Right kidney (tissue), 1 donor: ENCODE measurements around the gene AOC3.
"Not testable (repeated sequence)": the region's sequence is repeated elsewhere in the genome, so short reads cannot be mapped to it uniquely, and the experiment has no call there.

Source experiments
- DNase-seq: peaks from one replicate; pipeline ENCODE4 v3.0.0-alpha.2; 2016

Gene AOC3

DNA sequence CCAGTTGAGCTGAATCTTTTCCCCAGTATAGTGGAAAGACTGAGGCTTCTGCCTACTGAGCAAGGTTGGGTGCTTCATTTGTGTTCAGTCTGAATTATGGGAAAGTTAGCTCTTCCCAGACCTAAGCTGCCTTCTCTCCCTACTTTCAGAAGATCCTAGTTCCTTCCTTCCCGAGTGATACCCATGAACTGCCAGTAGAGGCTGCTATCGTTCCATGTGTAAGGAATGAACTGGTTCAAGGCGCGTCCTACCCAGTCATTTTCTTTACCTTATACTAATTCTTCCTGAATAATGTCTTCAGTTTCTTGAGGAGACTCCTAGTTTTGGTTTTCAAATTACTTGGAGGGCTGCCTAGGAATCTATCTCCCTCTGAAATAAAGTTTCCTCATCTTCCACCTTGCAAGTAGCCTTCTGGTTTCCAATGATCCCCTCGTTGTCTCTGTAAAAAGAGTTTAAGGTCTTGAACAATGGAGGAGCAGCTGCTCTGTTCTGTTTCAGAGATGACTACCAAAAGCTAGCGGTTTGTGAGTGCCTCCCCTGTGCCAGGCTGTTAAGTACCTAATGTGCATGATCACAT is 7.6 kb upstream of the AOC3 start:
- no peak for DNase-seq

DNA sequence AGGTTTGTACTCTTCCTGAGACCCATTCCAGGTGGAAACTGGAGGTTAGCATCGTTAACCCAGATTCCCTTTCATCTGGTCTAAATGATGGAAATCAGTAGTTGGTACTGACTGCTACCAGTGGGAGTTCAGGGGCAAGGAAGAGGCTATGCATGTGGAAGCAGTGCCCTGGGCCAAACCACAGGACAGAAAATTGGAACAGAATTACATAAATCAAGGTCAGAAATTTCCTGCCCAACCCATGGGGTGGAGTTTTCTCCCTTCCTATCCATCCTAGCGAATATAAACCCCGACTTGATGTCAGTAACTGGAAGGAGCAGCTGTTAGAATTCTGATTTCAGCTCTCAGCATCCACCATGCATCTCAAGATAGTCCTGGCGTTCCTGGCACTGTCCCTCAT is 6.7 kb upstream of the AOC3 start, which contains the start of gene AOC2:
TSS of gene AOC2 (plus strand) at position 310 of the 400 bp plus-strand sequence. CDS start at position 357, 47 bp downstream.
- DNase-seq: no peak

DNA sequence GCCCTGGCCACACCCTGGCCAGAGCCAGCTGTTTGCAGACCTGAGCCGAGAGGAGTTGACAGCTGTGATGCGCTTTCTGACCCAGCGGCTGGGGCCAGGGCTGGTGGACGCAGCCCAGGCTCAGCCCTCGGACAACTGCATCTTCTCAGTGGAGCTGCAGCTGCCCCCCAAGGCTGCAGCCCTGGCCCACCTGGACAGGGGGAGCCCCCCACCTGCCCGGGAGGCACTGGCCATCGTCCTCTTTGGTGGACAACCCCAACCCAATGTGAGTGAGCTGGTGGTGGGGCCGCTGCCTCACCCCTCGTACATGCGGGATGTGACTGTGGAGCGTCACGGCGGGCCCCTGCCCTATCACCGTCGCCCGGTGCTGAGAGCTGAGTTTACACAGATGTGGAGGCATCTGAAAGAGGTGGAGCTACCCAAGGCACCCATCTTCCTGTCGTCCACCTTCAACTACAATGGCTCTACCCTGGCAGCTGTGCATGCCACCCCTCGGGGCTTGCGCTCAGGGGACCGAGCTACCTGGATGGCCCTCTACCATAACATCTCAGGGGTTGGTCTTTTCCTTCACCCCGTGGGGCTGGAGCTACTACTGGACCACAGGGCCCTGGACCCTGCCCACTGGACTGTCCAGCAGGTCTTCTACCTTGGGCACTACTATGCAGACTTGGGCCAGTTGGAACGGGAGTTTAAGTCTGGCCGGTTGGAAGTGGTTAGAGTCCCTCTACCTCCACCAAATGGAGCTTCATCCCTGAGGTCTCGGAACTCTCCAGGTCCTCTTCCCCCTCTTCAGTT is 6.0 kb upstream of the AOC3 start:
- DNase-seq: no peak

DNA sequence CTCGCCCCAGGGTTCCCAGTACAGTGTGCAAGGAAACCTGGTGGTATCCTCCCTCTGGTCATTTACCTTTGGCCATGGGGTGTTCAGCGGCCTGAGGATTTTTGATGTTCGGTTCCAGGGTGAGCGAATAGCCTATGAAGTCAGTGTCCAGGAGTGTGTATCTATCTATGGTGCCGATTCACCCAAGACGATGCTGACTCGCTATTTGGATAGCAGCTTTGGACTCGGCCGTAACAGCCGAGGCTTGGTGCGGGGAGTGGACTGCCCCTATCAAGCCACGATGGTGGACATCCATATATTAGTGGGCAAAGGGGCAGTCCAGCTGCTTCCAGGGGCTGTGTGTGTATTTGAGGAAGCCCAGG is 5.5 kb upstream of the AOC3 start:
- DNase-seq: no peak

DNA sequence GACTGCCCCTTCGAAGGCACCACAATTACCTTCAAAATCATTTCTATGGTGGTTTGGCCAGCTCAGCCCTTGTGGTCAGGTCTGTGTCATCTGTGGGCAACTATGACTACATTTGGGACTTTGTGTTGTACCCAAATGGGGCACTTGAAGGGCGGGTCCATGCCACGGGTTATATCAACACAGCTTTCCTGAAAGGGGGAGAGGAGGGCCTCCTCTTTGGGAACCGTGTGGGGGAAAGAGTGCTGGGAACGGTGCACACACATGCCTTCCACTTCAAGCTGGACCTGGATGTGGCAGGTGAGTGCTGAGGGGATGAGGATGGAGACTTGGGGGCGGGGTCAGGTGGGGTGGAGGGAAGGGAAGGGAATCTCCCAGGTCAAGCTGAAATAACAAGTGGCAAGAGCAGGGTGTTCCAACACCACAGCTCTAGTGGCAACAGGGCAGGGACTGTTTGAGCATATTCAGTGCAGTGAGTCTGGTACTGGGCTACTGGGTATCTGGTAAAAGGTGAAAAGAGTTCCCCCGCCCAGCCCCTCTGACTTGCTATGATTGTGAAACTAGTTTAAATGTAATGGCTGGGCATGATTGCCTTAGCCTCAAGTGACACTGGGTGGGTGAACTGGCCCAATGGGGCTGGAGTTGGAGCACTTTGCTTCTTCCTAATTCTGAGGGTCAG is 4.9 kb upstream of the AOC3 start:
- DNase-seq: no peak

DNA sequence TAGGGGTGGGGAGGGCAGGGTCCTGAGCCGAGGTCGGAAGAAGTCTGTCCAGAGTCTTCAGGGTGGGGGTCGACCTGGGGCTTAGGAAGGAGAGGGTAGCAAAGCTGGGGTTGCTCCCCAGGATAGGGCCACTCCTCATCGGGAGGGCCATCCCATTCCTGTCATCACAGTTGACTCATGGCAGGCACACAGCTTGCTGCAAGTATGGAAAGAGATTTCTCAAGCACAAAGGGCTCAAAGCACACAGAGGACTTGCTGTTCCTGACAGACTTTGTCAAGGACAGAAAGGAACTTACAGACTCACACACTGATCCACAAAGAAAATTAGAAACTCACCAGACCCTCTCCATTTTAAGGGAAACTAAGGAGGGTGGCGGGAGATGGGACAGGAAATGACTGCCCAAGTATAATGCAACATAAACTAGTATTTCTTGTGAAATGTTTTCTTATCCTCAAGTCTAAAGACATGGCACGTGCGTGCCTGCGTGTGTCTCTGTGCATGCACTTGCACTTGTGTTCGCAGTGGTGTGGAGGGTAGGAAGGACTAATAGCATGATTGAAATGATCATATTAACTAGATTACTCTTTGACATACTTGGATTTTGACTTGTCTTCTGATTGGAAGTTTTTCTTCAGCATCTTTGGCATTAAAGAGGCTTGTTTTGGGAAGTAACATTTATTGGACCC is 4.3 kb upstream of the AOC3 start:
- no peak for DNase-seq

DNA sequence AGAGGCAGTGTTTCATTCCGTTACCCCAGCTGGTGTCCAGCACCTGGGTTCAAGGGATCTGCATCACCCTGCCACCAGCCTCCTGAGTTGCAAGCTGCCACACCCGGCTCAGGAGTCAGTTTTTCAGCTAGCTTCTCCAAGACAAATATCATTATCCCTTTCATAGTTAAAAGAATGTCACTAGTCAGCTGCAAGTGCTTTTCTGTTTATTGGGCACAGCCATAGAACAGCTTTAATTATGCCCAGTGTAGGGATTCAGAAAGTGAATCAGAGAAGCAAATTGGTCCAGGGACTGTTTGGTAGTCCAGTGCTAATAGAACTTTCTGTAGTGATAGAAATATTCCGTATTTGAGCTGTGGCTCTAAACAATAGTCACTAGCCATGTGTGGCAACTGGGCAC is 2.9 kb upstream of the AOC3 start:
- no peak for DNase-seq

DNA sequence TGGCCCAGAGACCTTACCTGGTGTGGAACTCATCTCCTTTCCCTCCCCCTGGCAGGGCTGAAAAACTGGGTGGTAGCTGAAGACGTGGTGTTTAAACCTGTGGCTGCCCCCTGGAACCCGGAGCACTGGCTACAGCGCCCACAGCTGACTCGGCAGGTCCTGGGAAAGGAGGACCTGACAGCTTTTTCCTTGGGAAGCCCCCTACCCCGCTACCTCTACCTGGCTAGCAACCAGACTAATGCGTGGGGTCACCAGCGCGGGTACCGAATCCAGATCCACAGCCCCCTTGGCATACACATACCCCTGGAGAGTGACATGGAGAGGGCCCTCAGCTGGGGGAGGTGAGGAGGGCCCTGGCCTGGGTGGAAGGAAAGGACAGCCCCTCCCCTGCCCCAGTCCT is 2.0 kb upstream of the AOC3 start:
- no peak for DNase-seq

DNA sequence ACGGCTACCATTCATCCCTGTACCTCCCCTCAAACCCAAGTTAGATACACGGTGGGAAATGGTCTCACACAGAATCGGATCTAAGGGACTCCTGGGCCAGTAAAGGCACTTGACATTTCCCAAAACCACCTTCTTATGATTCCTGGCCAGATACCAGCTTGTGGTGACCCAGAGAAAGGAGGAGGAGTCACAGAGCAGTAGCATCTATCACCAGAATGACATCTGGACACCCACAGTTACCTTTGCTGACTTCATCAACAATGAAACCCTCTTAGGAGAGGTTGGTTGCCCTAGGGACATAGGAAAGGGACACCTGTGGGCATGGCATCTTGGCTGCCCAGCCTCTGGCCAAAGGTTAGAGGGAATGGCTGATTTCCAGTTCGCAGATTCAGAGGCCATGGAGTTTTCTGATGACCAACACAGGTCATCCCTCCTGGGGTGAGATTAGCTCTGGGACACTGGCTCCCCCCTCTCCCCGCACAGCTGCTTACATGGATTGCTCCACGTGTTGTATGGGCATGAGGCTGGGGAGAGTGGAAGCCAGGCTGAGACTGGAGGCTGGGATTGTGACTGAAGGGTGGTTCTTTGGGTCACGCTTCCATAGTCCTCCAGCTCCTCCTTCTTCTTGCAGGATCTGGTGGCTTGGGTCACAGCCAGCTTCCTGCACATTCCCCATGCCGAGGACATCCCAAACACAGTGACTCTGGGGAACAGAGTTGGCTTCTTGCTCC is 1.4 kb upstream of the AOC3 start:
- no peak for DNase-seq

DNA sequence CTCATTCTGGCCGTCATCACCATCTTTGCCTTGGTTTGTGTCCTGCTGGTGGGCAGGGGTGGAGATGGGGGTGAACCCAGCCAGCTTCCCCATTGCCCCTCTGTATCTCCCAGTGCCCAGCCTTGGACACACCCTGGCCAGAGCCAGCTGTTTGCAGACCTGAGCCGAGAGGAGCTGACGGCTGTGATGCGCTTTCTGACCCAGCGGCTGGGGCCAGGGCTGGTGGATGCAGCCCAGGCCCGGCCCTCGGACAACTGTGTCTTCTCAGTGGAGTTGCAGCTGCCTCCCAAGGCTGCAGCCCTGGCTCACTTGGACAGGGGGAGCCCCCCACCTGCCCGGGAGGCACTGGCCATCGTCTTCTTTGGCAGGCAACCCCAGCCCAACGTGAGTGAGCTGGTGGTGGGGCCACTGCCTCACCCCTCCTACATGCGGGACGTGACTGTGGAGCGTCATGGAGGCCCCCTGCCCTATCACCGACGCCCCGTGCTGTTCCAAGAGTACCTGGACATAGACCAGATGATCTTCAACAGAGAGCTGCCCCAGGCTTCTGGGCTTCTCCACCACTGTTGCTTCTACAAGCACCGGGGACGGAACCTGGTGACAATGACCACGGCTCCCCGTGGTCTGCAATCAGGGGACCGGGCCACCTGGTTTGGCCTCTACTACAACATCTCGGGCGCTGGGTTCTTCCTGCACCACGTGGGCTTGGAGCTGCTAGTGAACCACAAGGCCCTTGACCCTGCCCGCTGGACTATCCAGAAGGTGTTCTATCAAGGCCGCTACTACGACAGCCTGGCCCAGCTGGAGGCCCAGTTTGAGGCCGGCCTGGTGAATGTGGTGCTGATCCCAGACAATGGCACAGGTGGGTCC is 607 bp downstream of the AOC3 start:
- DNase-seq: not testable (repeated sequence)

DNA sequence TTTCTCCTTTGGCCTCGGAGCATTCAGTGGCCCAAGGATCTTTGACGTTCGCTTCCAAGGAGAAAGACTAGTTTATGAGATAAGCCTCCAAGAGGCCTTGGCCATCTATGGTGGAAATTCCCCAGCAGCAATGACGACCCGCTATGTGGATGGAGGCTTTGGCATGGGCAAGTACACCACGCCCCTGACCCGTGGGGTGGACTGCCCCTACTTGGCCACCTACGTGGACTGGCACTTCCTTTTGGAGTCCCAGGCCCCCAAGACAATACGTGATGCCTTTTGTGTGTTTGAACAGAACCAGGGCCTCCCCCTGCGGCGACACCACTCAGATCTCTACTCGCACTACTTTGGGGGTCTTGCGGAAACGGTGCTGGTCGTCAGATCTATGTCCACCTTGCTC is 1.4 kb downstream of the AOC3 start:
- no peak for DNase-seq

DNA sequence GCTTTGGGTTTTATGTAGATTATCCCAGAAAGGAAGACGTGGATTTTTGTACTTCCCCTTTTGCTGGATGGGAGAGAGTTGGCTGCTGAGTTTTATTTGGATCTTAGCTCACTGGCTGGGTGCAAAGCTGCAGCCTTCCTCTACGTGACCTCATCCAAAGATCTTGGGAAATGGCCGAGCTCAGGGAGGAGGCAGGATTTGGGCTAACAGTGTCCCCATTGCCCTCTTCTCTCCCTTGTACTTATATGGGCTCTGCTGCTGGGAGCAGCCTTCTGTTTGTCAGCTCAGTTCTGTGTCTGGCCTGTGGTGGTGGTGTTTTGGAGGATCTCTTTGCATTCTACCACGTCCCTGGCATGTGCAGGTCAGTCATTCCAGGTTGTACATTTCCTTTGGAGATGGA is 2.0 kb downstream of the AOC3 start:
- no peak for DNase-seq

DNA sequence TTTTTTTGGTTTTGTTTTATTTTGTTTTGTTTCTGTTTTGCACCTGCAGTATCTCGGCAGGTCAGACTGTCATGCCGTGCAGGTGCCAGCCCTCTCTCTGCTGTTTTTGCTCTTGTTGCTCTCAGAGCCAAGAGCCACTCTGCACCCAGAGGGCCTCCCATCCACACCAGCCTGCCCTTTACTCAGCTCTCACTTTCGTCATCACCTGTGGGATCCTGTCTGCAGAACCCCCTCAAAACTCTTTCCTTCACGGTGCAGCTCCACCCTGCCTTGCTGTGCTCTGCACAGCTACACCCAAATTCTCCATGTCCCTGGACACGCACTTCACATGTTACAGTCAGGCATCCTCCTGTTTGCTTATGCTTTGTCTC is 2.6 kb downstream of the AOC3 start:
- DNase-seq: no peak

DNA sequence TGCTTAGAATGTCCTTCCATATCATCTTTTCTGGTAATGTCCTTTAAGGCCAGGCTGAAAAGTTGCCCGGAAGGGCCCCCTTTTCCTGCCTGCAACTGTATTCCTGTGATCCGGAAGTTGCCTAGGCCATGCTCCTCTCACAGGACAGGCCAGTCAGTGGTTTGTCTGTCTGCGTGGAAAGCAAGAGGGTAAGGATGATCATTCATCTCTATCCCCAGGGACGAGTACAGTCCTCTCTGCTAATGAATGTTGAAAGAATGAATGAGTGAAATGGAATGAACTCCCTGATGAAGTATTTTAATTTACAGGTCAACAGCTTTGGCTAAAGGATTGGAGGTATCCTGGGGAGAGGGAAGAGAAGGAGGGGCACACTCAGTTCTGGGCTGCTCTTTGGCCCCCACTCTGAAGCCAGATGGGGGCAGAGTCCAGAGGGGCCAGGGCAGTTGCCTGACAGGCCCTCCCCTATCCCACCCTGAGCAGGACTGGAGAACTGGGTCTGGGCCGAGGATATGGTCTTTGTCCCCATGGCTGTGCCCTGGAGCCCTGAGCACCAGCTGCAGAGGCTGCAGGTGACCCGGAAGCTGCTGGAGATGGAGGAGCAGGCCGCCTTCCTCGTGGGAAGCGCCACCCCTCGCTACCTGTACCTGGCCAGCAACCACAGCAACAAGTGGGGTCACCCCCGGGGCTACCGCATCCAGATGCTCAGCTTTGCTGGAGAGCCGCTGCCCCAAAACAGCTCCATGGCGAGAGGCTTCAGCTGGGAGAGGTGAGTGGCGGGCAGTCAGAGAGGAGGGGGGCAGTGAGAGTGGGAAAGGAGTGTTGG is 3.2 kb downstream of the AOC3 start:
- no peak for DNase-seq

DNA sequence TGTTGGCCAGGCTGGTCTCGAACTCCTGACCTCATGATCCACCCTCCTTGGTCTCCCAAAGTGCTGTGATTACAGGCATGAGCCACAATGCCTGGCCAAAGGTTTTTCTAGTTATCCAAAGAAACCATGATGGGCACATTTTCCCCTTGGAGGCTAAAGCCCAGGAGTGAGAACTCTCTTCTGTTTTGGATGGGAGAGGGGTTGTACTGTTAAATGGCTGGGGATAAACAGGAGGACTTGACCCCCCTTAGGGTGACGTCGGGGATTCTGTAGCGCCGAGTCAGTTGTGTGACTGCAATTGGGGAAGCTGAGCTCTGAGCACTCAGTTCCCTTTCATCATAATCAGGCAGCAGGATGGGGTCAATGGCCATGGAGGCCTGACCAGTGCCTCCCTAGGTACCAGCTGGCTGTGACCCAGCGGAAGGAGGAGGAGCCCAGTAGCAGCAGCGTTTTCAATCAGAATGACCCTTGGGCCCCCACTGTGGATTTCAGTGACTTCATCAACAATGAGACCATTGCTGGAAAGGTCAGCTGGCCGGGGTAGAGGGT is 4.1 kb downstream of the AOC3 start:
- no peak for DNase-seq

DNA sequence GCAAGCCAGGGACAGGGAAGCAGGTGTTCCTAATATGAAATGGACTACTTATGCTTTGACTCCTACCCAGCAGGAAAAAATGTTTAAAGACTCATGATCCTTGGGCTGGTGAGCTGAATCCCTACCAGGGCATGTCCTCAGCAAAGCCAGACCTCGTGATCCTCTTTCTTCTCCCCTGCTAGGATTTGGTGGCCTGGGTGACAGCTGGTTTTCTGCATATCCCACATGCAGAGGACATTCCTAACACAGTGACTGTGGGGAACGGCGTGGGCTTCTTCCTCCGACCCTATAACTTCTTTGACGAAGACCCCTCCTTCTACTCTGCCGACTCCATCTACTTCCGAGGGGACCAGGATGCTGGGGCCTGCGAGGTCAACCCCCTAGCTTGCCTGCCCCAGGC is 5.1 kb downstream of the AOC3 start:
- not testable (repeated sequence) for DNase-seq

DNA sequence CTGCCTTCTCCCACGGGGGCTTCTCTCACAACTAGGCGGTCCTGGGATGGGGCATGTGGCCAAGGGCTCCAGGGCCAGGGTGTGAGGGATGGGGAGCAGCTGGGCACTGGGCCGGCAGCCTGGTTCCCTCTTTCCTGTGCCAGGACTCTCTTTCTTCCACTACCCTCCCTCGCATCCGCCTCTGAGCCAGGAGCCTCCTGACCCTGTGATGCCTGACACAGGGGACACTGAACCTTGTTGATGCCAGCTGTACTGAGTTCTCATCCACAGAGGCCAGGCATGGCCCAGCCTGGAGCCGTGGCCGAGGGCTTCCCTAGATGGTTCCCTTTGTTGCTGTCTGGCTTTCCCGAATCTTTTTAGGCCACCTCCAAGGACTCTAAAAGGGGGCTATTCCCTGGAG is 5.5 kb downstream of the AOC3 start:
- DNase-seq: not testable (repeated sequence)

DNA sequence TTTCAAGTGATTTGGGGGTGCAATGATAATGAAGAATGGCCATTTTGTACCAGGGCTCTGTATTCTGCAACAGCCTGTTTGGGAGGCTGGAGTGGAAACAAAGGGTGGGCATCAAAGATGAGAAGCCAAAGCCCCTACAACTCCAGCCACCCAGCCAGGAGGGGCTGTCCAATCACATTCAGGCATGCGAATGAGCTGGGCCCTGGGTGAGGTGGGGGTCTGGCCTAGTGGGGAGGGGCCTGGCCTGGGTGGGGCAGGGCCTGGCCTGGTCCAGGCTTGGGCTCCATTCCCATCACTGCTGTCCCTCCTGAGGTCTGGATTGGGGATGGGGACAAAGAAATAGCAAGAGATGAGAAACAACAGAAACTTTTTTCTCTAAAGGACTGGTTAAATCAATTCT is 6.4 kb downstream of the AOC3 start:
- DNase-seq: no peak

DNA sequence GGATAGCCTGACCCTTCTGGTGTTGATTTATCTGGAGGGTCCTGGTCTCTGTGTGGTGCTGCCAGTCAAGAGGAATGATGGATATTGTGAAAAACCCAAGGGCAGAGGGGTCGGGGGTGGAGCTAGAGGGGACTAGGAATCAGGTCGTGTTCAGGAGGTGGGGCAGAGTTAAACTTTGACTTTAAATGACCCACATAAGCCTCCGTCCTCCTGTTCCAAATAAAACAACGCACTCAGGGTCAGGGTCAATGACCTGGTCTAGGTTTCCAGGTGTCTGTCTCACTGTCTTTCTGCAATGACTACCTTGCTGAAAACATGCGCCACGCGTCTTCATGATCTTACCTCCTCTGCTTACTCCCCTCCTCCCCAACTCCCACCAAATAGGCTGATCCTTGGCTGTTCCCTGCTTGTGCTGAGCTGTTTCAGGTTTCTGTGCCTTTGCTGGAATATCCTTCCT is 14.7 kb downstream of the AOC3 start:
- no peak for DNase-seq

DNA sequence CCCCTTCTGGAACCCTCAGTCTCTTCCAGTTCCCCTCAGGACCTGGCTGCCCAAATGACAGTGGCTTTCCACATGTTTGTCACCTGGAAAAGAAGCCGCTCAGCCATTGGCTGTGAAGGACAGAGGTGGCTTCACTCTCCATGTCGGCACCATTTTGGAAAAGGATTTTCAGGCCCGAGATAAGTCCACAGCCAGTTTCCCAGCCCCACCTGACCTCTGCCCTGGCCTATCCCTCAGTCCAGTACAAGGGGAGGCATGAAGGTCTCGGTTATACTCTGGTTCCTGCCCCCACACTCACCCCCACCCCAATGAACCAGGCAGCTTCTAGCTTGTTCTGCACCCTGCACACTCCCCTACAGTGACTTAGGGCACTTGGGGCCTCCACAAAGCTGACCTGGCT is 15.2 kb downstream of the AOC3 start:
- no peak for DNase-seq
